ENCODE data around the gene ING3. TPM values are rescaled to one million over a fixed set of nuclear protein-coding genes. Genes with fewer than 3 reads are reported as not detected.

The ING3 gene
- polyA plus RNA-seq, 4 donors, result 9.4 to 21.8 (median 12.7) TPM

DNA sequence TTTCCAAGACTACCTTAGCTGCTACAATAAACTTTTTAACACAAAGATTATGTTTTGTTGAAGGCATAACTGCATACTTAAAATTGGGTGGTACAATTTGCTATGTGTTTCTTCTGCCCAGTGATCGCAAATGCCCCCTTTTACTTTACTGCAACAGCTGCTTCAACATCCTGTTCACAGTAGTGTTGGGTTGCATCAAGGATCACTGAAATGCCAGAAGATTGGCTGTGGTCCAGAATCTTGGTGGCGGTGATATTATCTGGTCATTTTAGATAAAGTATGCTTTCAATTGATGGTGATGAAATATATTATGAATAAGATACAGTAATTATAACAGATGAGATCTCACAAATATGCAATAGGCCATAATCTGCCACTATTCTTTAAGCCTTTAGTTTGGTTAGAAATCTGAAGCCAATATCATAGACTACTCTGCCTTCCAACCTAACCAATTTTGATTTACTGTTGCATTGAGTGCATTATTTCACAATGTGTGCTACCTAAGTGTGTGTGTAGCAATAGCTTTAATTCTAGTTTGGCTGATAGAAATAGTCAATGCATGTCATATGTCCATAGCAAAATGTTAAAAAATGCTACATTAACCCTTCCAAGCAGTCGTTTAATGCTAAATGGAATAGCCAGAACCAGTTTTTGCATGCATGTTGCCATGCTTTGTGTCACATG lies 29.8 kb upstream of the ING3 start:
- Histone ChIP-seq H3K9me3 (ENCODE audit: control insufficient read depth in 2 of 2, insufficient read depth in 1 of 2, low read depth in 1 of 2, low read length in 1 of 2) (peaks cover 0 to 3% of the 10 kb centered on the region in 2 donors), H3K27ac (ENCODE audit: low read depth in 1 of 3, low read length in 2 of 3) (no peak overlapping the region), H3K27me3 (ENCODE audit: control insufficient read depth in 3 of 3, insufficient read depth in 3 of 3, low read length in 3 of 3) (no peaks in the 10 kb centered on the region), H3K36me3 (ENCODE audit: control insufficient read depth in 3 of 3, insufficient read depth in 2 of 3, low read depth in 1 of 3, low read length in 3 of 3) (no peaks in the 10 kb centered on the region), H3K4me3 (ENCODE audit: low read depth in 1 of 3, low read length in 3 of 3) (no peak overlapping the region), H3K4me1 (ENCODE audit: control insufficient read depth in 3 of 3, insufficient read depth in 2 of 3, low read depth in 1 of 3, low read length in 2 of 3) (no peaks in the 10 kb centered on the region)
- FAIRE-seq, result no peak
- DNase-seq, result no peak
- 76 to 77% (median 76%) methylated on average over 3 of the region's 3 CpGs for WGBS, 3 donors

- 61 to 79% (median 73%) methylated on average over 2 of the region's 2 CpGs for WGBS, 3 donors
- no peak for FAIRE-seq
- H3K4me3 ChIP-seq (ENCODE audit: low read depth in 1 of 3, low read length in 3 of 3), result no peak overlapping the region
- DNase-seq, result no peak
- no peaks in the 10 kb centered on the region for H3K36me3 ChIP-seq (ENCODE audit: control insufficient read depth in 3 of 3, insufficient read depth in 2 of 3, low read depth in 1 of 3, low read length in 3 of 3)
- H3K4me1 ChIP-seq (ENCODE audit: control insufficient read depth in 3 of 3, insufficient read depth in 2 of 3, low read depth in 1 of 3, low read length in 2 of 3), result no peaks in the 10 kb centered on the region
- no peaks in the 10 kb centered on the region for H3K27me3 ChIP-seq (ENCODE audit: control insufficient read depth in 3 of 3, insufficient read depth in 3 of 3, low read length in 3 of 3)
- no peak overlapping the region for H3K27ac ChIP-seq (ENCODE audit: low read depth in 1 of 3, low read length in 2 of 3)
- peaks cover 0 to 3% of the 10 kb centered on the region in 2 donors for H3K9me3 ChIP-seq (ENCODE audit: control insufficient read depth in 2 of 2, insufficient read depth in 1 of 2, low read depth in 1 of 2, low read length in 1 of 2)
These were observed 25.7 kb upstream of the ING3 start for GRCh38 chr7:120924837-120925236.

DNA sequence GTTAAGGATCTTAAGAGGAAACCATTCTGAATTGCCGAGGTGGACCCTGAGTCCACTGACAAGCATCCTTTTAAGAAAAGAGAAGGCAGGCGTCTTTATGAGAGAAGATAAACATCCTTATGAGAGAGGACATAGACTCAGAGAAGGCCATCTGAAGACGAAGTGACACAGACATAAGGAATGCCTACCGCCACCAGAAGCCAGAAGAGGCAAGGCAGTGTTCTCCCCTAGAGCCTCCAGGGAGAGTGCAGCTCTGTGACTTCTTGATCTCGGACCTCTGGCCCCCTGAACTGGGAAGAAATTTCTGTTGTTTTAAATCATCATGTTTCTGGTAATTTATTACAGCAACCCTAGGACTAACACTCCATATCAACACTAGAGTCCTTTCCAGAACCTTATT lies 25.2 kb upstream of the ING3 start:
- H3K36me3 ChIP-seq (ENCODE audit: control insufficient read depth in 3 of 3, insufficient read depth in 2 of 3, low read depth in 1 of 3, low read length in 3 of 3), result no peaks in the 10 kb centered on the region
- H3K4me1 ChIP-seq (ENCODE audit: control insufficient read depth in 3 of 3, insufficient read depth in 2 of 3, low read depth in 1 of 3, low read length in 2 of 3), result no peaks in the 10 kb centered on the region
- FAIRE-seq, result no peak
- no peak for DNase-seq
- no peaks in the 10 kb centered on the region for H3K27me3 ChIP-seq (ENCODE audit: control insufficient read depth in 3 of 3, insufficient read depth in 3 of 3, low read length in 3 of 3)
- H3K9me3 ChIP-seq (ENCODE audit: control insufficient read depth in 2 of 2, insufficient read depth in 1 of 2, low read depth in 1 of 2, low read length in 1 of 2), result peaks cover 0 to 3% of the 10 kb centered on the region in 2 donors
- H3K4me3 ChIP-seq (ENCODE audit: low read depth in 1 of 3, low read length in 3 of 3), result no peak overlapping the region
- WGBS, 3 donors, result 75 to 91% (median 76%) methylated on average over 5 of the region's 5 CpGs
- H3K27ac ChIP-seq (ENCODE audit: low read depth in 1 of 3, low read length in 2 of 3), result no peak overlapping the region

DNA sequence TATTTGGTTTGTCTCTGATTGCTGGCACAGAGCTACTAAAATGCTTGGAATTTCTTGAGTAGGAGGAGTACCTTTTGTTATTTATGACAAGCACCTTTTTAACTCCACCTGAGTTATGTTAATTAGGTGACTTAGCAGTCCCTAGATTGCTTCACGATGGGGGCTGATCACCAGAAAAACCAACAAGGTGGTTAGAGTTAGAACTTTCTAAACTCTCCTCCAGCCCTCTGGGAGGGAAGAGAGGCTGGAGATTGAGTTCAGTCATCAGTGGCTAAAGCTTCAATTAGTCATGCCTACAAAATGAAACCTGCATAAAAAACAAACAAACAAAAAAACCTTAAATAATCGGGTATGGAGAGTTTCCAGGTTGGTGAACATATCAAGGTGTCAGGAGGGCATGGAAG lies 23.6 kb upstream of the ING3 start:
- H3K9me3 ChIP-seq (ENCODE audit: control insufficient read depth in 2 of 2, insufficient read depth in 1 of 2, low read depth in 1 of 2, low read length in 1 of 2), result no peaks in the 10 kb centered on the region
- H3K4me1 ChIP-seq (ENCODE audit: control insufficient read depth in 3 of 3, insufficient read depth in 2 of 3, low read depth in 1 of 3, low read length in 2 of 3), result no peaks in the 10 kb centered on the region
- H3K4me3 ChIP-seq (ENCODE audit: low read depth in 1 of 3, low read length in 3 of 3), result no peak overlapping the region
- no peak overlapping the region for H3K27ac ChIP-seq (ENCODE audit: low read depth in 1 of 3, low read length in 2 of 3)
- H3K36me3 ChIP-seq (ENCODE audit: control insufficient read depth in 3 of 3, insufficient read depth in 2 of 3, low read depth in 1 of 3, low read length in 3 of 3), result no peaks in the 10 kb centered on the region
- no peaks in the 10 kb centered on the region for H3K27me3 ChIP-seq (ENCODE audit: control insufficient read depth in 3 of 3, insufficient read depth in 3 of 3, low read length in 3 of 3)
- FAIRE-seq, result no peak
- DNase-seq, result no peak
- 46 to 54% (median 52%) methylated on average over 2 of the region's 2 CpGs for WGBS, 3 donors

DNA sequence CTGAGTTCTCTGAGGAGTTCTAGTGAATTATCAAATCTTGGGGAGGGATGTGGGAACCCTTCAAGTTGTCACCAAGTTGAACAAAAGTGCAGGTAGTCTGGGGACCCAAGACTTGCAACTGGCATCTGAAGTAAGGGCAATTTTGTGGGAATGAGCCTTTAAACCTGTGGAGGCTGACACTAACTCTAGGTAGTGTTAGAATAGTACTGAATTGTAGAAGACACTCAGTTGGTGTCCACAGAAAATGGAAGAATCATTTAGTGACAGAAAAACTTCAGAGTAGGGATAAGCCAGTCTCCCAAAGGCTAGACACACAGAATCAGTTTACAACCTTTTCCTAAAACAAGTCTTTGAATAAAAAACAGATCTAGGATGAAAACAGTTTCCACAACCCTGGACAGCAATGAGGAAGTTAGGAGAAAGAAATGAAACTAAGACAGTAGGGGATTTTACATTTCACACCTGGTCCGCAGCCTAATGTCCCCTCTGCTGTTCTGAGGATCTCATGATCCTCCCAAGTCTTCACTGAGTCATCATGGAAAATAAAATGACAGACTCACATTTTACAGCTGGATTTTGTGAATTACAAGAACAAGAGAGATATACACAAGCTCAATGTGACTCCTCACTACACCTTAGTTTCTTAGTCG lies 23.0 kb upstream of the ING3 start:
- H3K27ac ChIP-seq (ENCODE audit: low read depth in 1 of 3, low read length in 2 of 3), result no peak overlapping the region
- FAIRE-seq (no peak), DNase-seq (no peak)
- 86 to 92% (median 89%) methylated on average over 2 of the region's 2 CpGs for WGBS, 3 donors
- H3K27me3 ChIP-seq (ENCODE audit: control insufficient read depth in 3 of 3, insufficient read depth in 3 of 3, low read length in 3 of 3), result no peaks in the 10 kb centered on the region
- no peaks in the 10 kb centered on the region for H3K9me3 ChIP-seq (ENCODE audit: control insufficient read depth in 2 of 2, insufficient read depth in 1 of 2, low read depth in 1 of 2, low read length in 1 of 2)
- H3K4me1 ChIP-seq (ENCODE audit: control insufficient read depth in 3 of 3, insufficient read depth in 2 of 3, low read depth in 1 of 3, low read length in 2 of 3), result no peaks in the 10 kb centered on the region
- H3K4me3 ChIP-seq (ENCODE audit: low read depth in 1 of 3, low read length in 3 of 3), result no peak overlapping the region
- no peaks in the 10 kb centered on the region for H3K36me3 ChIP-seq (ENCODE audit: control insufficient read depth in 3 of 3, insufficient read depth in 2 of 3, low read depth in 1 of 3, low read length in 3 of 3)

GRCh38 chr7:120931243-120931642 lies 19.3 kb upstream of the ING3 start:
- 68 to 72% (median 68%) methylated on average over 1 of the region's 1 CpG for WGBS, 3 donors
- no peak for DNase-seq
- no peak for FAIRE-seq
- Histone ChIP-seq H3K27ac (ENCODE audit: low read depth in 1 of 3, low read length in 2 of 3) (no peak overlapping the region), H3K36me3 (ENCODE audit: control insufficient read depth in 3 of 3, insufficient read depth in 2 of 3, low read depth in 1 of 3, low read length in 3 of 3) (no peaks in the 10 kb centered on the region), H3K9me3 (ENCODE audit: control insufficient read depth in 2 of 2, insufficient read depth in 1 of 2, low read depth in 1 of 2, low read length in 1 of 2) (no peaks in the 10 kb centered on the region), H3K27me3 (ENCODE audit: control insufficient read depth in 3 of 3, insufficient read depth in 3 of 3, low read length in 3 of 3) (no peaks in the 10 kb centered on the region), H3K4me3 (ENCODE audit: low read depth in 1 of 3, low read length in 3 of 3) (no peak overlapping the region), H3K4me1 (ENCODE audit: control insufficient read depth in 3 of 3, insufficient read depth in 2 of 3, low read depth in 1 of 3, low read length in 2 of 3) (no peaks in the 10 kb centered on the region)

GRCh38 chr7:120933475-120933874 lies 17.1 kb upstream of the ING3 start:
- Histone ChIP-seq H3K4me1 (ENCODE audit: control insufficient read depth in 3 of 3, insufficient read depth in 2 of 3, low read depth in 1 of 3, low read length in 2 of 3) (no peaks in the 10 kb centered on the region), H3K27ac (ENCODE audit: low read depth in 1 of 3, low read length in 2 of 3) (no peak overlapping the region), H3K9me3 (ENCODE audit: control insufficient read depth in 2 of 2, insufficient read depth in 1 of 2, low read depth in 1 of 2, low read length in 1 of 2) (no peaks in the 10 kb centered on the region), H3K27me3 (ENCODE audit: control insufficient read depth in 3 of 3, insufficient read depth in 3 of 3, low read length in 3 of 3) (no peaks in the 10 kb centered on the region), H3K36me3 (ENCODE audit: control insufficient read depth in 3 of 3, insufficient read depth in 2 of 3, low read depth in 1 of 3, low read length in 3 of 3) (no peaks in the 10 kb centered on the region), H3K4me3 (ENCODE audit: low read depth in 1 of 3, low read length in 3 of 3) (no peak overlapping the region)
- DNase-seq, result peak; percentile 16 to 22
- no peak for FAIRE-seq
- WGBS, 3 donors, result 48 to 61% (median 48%) methylated on average over 1 of the region's 1 CpG

GRCh38 chr7:120939345-120939744 lies 11.2 kb upstream of the ING3 start:
- Histone ChIP-seq H3K9me3 (ENCODE audit: control insufficient read depth in 2 of 2, insufficient read depth in 1 of 2, low read depth in 1 of 2, low read length in 1 of 2) (no peaks in the 10 kb centered on the region), H3K4me3 (ENCODE audit: low read depth in 1 of 3, low read length in 3 of 3) (no peak overlapping the region), H3K4me1 (ENCODE audit: control insufficient read depth in 3 of 3, insufficient read depth in 2 of 3, low read depth in 1 of 3, low read length in 2 of 3) (no peaks in the 10 kb centered on the region), H3K36me3 (ENCODE audit: control insufficient read depth in 3 of 3, insufficient read depth in 2 of 3, low read depth in 1 of 3, low read length in 3 of 3) (no peaks in the 10 kb centered on the region), H3K27me3 (ENCODE audit: control insufficient read depth in 3 of 3, insufficient read depth in 3 of 3, low read length in 3 of 3) (no peaks in the 10 kb centered on the region), H3K27ac (ENCODE audit: low read depth in 1 of 3, low read length in 2 of 3) (no peak overlapping the region)
- DNase-seq (no peak), FAIRE-seq (peak; percentile 61)
- 82 to 95% (median 92%) methylated on average over 3 of the region's 3 CpGs for WGBS, 3 donors

DNA sequence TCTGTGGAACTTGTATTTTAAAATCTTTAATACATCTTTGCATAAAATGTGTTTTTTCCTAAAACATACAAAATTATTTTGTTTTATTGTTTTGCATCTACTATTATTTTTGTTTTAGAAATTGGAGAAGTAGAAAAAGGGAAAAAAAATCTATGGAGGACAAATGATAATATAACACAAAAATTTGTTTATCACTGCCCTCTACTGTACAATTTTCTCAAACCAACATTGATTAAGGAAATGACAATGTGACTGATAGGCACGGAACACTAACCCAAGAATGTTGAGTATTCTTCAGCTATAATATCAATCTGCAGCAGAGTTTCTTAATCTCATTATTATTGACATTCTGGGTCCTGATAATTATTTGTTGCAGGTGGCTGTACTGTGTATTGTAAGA lies 9.5 kb upstream of the ING3 start:
- H3K4me1 ChIP-seq (ENCODE audit: control insufficient read depth in 3 of 3, insufficient read depth in 2 of 3, low read depth in 1 of 3, low read length in 2 of 3), result no peaks in the 10 kb centered on the region
- 3 to 10% (median 7%) methylated on average over 1 of the region's 1 CpG for WGBS, 3 donors
- peak; percentile 84 for FAIRE-seq
- no peaks in the 10 kb centered on the region for H3K9me3 ChIP-seq (ENCODE audit: control insufficient read depth in 2 of 2, insufficient read depth in 1 of 2, low read depth in 1 of 2, low read length in 1 of 2)
- no peaks in the 10 kb centered on the region for H3K36me3 ChIP-seq (ENCODE audit: control insufficient read depth in 3 of 3, insufficient read depth in 2 of 3, low read depth in 1 of 3, low read length in 3 of 3)
- H3K27ac ChIP-seq (ENCODE audit: low read depth in 1 of 3, low read length in 2 of 3), result no peak overlapping the region
- H3K27me3 ChIP-seq (ENCODE audit: control insufficient read depth in 3 of 3, insufficient read depth in 3 of 3, low read length in 3 of 3), result no peaks in the 10 kb centered on the region
- no peak overlapping the region for H3K4me3 ChIP-seq (ENCODE audit: low read depth in 1 of 3, low read length in 3 of 3)
- peak; percentile 35 to 49 for DNase-seq

Measured in small intestine (tissue), 7 donors.